Neural crest cell (in vitro differentiated cells): ENCODE measurements around the gene PHACTR1. TPM values are rescaled to one million over a fixed set of nuclear protein-coding genes. Genes with fewer than 3 reads are reported as not detected.

Experiments
- DNase-seq: peaks from one replicate; pipeline ENCODE4 v3.0.0; 2021; ENCODE audit warnings: low read depth, mixed read lengths, low spot score
- H3K27ac Mint-ChIP-seq: one replicate; pipeline ENCODE4 v1.8.0; 2021; ENCODE audit warnings: mild to moderate bottlenecking, mixed read lengths; ENCODE audit not compliant: unreplicated experiment
- H3K27me3 Mint-ChIP-seq: 2 replicates; pipeline ENCODE4 v1.8.0; 2021; ENCODE audit warnings: low read depth, mild to moderate bottlenecking, mixed read lengths
- H3K36me3 Mint-ChIP-seq: 2 replicates; pipeline ENCODE4 v1.8.0; 2021; ENCODE audit warnings: low read depth, mild to moderate bottlenecking, mixed read lengths
- H3K4me1 Mint-ChIP-seq: 2 replicates; pipeline ENCODE4 v1.8.0; 2021; ENCODE audit warnings: mixed read lengths
- H3K4me3 Mint-ChIP-seq: one replicate; pipeline ENCODE4 v1.8.0; 2021; ENCODE audit warnings: mild to moderate bottlenecking, mixed read lengths
- H3K9me3 Mint-ChIP-seq: 2 replicates; pipeline ENCODE4 v1.8.0; 2021; ENCODE audit warnings: mixed read lengths
- CTCF ChIP-seq: fragments of 200-600 bp; sonication (generic); conservative IDR thresholded peaks from 2 replicates; pipeline ENCODE4 v1.5.0; 2021; ENCODE audit warnings: antibody characterized with exemption, mild to moderate bottlenecking
- total RNA-seq: library from RNA; stranded (reverse); gene quantifications from 2 replicates; pipeline ENCODE4 v1.2.1, GENCODE V29; 2021

PHACTR1 gene
- total RNA-seq, 1 donor from 2014 or later: 10.4 TPM

DNA sequence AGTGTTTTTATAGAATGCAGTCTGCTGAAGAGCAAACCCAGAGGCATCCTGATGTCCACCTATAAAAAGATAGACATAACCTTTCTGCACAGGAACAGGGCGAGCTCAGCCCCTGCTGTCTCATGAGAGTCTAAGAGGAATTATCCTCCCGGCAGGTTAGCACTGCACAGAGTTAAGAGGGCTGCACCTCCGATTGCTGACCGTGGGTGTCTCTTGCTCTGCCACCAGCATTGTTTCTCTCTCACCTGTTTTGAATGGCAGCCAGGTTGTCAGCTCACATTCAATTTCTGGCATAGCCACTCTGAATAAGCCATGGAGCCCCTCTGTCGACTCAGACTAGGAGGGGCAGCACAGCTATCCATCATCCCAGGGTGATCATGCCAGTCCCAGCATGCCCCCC, 211.2 kb downstream of the PHACTR1 start:
- Mint-ChIP-seq H3K9me3 (peaks cover 5% of the 10 kb centered on the region), H3K27ac (no peak overlapping the region), H3K4me3 (no peak overlapping the region), H3K36me3 (no peaks in the 10 kb centered on the region), H3K4me1 (no peaks in the 10 kb centered on the region), H3K27me3 (no peaks in the 10 kb centered on the region)
- DNase-seq: no peak
- TF ChIP-seq CTCF: no peak

- Mint-ChIP-seq H3K27me3 (no peaks in the 10 kb centered on the region), H3K27ac (no peak overlapping the region), H3K4me1 (no peaks in the 10 kb centered on the region), H3K36me3 (no peaks in the 10 kb centered on the region), H3K4me3 (no peak overlapping the region), H3K9me3 (peaks cover 5% of the 10 kb centered on the region)
- TF ChIP-seq CTCF: no peak
- DNase-seq: no peak
Observed at GRCh38 chr6:12929678-12930077, 213.1 kb downstream of the PHACTR1 start.

GRCh38 chr6:12931639-12932038, 215.1 kb downstream of the PHACTR1 start:
- no peak for DNase-seq
- Mint-ChIP-seq H3K4me1 (no peaks in the 10 kb centered on the region), H3K4me3 (no peak overlapping the region), H3K27ac (no peak overlapping the region), H3K27me3 (no peaks in the 10 kb centered on the region), H3K9me3 (peaks cover under 1% of the 10 kb centered on the region), H3K36me3 (no peaks in the 10 kb centered on the region)
- no peak for TF ChIP-seq CTCF

DNA sequence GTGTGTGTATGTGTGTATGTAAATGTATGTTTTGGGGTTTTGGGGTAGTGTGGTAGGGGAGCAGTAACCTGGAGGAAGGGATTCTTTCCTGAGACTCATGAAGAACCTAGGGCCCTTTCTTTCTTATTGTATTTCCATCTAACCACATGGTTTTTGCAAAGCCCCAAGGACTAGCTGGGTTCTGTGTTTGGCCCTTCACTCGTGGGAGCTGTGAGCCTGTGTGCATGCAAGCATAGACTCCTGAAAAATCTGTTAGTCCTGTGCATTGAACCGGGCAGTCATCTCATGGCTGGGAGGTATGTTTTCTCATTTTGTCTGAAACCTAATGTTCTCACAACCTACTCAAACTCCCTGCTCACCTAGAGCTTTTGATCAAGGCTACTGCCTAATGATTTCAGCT, 219.1 kb downstream of the PHACTR1 start:
- TF ChIP-seq CTCF: no peak
- Mint-ChIP-seq H3K9me3 (no peaks in the 10 kb centered on the region), H3K27me3 (no peaks in the 10 kb centered on the region), H3K27ac (no peak overlapping the region), H3K4me3 (no peak overlapping the region), H3K36me3 (no peaks in the 10 kb centered on the region), H3K4me1 (no peaks in the 10 kb centered on the region)
- DNase-seq: no peak

DNA sequence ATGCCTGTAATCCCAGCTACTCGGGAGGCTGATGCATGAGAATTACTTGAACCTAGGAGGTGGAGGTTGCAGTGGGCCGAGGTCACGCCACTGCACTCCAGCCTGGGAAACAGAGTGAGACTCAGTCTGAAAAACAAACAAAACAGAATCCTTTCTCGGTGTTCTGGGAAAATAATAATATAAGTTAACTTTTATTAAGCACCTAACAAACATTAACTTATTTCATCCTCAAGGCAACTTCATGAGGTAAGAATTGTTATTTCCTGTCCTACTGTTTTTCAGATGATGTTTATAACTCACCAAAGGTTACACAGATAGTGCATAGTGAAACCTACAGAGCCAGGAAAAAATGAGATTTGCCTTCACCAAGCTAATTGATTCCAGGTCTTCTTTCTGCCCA, 221.4 kb downstream of the PHACTR1 start:
- Mint-ChIP-seq H3K4me1 (no peaks in the 10 kb centered on the region), H3K9me3 (no peaks in the 10 kb centered on the region)

More for the DNA sequence above, 221.4 kb downstream of the PHACTR1 start:
- no peak overlapping the region for H3K27ac Mint-ChIP-seq
- no peaks in the 10 kb centered on the region for H3K36me3 Mint-ChIP-seq
- no peak for TF ChIP-seq CTCF
- DNase-seq: no peak
- no peaks in the 10 kb centered on the region for H3K27me3 Mint-ChIP-seq
- no peak overlapping the region for H3K4me3 Mint-ChIP-seq
